HEK293 (cell line): ENCODE results near the gene ZNF337.
"Not testable (repeated sequence)": the region's sequence is repeated elsewhere in the genome, so short reads cannot be mapped to it uniquely, and the experiment has no call there.

Experiments used
- CTCF ChIP-seq: fragments of 450-650 bp; formaldehyde crosslinking; IDR thresholded peaks from 2 replicates; pipeline ENCODE4 v1.5.1; 2016; ENCODE audit warnings: missing biosample characterization, missing genetic modification characterization
- KLF8 ChIP-seq: fragments of 450-650 bp; formaldehyde crosslinking; IDR thresholded peaks from 2 replicates; pipeline ENCODE4 v1.5.1; 2016; ENCODE audit warnings: missing biosample characterization, missing genetic modification characterization
- ZFP3 ChIP-seq: fragments of 450-650 bp; formaldehyde crosslinking; IDR thresholded peaks from 2 replicates; pipeline ENCODE4 v1.5.1; 2016; ENCODE audit warnings: low read depth, missing biosample characterization, missing genetic modification characterization
- ZNF274 ChIP-seq, 2 experiments: fragments of 200-500 bp in 1 of 2; fragments of 450-650 bp in 1 of 2; sonication (Bioruptor generic) in 1 of 2; formaldehyde crosslinking in 1 of 2; IDR thresholded peaks; 2 replicates each; pipeline versions ENCODE4 v1.5.1 to v1.6.1; 2014 to 2016; ENCODE audit warnings: borderline replicate concordance in 1 of 2, inconsistent platforms in 1 of 2, low read length in 1 of 2, missing biosample characterization in 1 of 2, missing genetic modification characterization in 1 of 2
- ZNF341 ChIP-seq: fragments of 450-650 bp; formaldehyde crosslinking; IDR thresholded peaks from 2 replicates; pipeline ENCODE4; 2016; ENCODE audit warnings: low read depth, missing biosample characterization, missing genetic modification characterization
- ZNF76 ChIP-seq: fragments of 450-650 bp; formaldehyde crosslinking; IDR thresholded peaks from 2 replicates; pipeline ENCODE4; 2016; ENCODE audit warnings: low read depth, missing biosample characterization, missing genetic modification characterization, borderline replicate concordance
- ZSCAN16 ChIP-seq: fragments of 450-650 bp; formaldehyde crosslinking; IDR thresholded peaks from 2 replicates; pipeline ENCODE4 v1.5.1; 2016; ENCODE audit warnings: missing biosample characterization, missing genetic modification characterization
- ZXDB ChIP-seq: fragments of 450-650 bp; formaldehyde crosslinking; IDR thresholded peaks from 2 replicates; pipeline ENCODE4 v1.5.1; 2016; ENCODE audit warnings: missing biosample characterization, missing genetic modification characterization
- TF ChIP-seq, protein P1 (sequence below): fragments of 450-650 bp; formaldehyde crosslinking; IDR thresholded peaks from 2 replicates; pipeline ENCODE4 v1.5.1; 2016; ENCODE audit warnings: missing biosample characterization, missing genetic modification characterization

- not testable (repeated sequence) for TF ChIP-seq ZNF76 (tag by site-specific recombination); ZNF274 (IDR thresholded peaks at IDR 0.05; ENCODE audit: low read length); ZNF274 (tag by site-specific recombination; IDR thresholded peaks at IDR 0.05; ENCODE audit: borderline replicate concordance); ZNF341 (tag by site-specific recombination); ZSCAN16 (tag by site-specific recombination); ZFP3 (tag by site-specific recombination); CTCF (tag by site-specific recombination); ZXDB (tag by site-specific recombination); KLF8 (tag by site-specific recombination)
- TF ChIP-seq, protein P1, sequence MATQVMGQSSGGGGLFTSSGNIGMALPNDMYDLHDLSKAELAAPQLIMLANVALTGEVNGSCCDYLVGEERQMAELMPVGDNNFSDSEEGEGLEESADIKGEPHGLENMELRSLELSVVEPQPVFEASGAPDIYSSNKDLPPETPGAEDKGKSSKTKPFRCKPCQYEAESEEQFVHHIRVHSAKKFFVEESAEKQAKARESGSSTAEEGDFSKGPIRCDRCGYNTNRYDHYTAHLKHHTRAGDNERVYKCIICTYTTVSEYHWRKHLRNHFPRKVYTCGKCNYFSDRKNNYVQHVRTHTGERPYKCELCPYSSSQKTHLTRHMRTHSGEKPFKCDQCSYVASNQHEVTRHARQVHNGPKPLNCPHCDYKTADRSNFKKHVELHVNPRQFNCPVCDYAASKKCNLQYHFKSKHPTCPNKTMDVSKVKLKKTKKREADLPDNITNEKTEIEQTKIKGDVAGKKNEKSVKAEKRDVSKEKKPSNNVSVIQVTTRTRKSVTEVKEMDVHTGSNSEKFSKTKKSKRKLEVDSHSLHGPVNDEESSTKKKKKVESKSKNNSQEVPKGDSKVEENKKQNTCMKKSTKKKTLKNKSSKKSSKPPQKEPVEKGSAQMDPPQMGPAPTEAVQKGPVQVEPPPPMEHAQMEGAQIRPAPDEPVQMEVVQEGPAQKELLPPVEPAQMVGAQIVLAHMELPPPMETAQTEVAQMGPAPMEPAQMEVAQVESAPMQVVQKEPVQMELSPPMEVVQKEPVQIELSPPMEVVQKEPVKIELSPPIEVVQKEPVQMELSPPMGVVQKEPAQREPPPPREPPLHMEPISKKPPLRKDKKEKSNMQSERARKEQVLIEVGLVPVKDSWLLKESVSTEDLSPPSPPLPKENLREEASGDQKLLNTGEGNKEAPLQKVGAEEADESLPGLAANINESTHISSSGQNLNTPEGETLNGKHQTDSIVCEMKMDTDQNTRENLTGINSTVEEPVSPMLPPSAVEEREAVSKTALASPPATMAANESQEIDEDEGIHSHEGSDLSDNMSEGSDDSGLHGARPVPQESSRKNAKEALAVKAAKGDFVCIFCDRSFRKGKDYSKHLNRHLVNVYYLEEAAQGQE (tag by site-specific recombination) = not testable (repeated sequence)
Observed at GRCh38 chr20:25652866-25653265, 43.8 kb downstream of the ZNF337 start.
